ACHN (cell line): Measurements from ENCODE around the gene WASHC2C.
"Not testable (repeated sequence)": the region's sequence is repeated elsewhere in the genome, so short reads cannot be mapped to it uniquely, and the experiment has no call there.

Experiments
- DNase-seq: peaks from one replicate; pipeline ENCODE4 v3.0.0-alpha.2; 2015
- in situ Hi-C: cut with HindIII; loops from 2 replicates; pipeline ENCODE4 v1.10.0; 2017; ENCODE audit warnings: low sequenced_read_pairs, low pct_ligation_motif_present, low pct_unique_long_range_greater_than_20kb

The WASHC2C gene

GRCh38 chr10:45757661-45758396, 30.8 kb downstream of the WASHC2C start:
- in situ Hi-C loops, DNase-seq: not testable (repeated sequence)

GRCh38 chr10:45761622-45762021, 34.6 kb downstream of the WASHC2C start:
- in situ Hi-C loops, DNase-seq: not testable (repeated sequence)

GRCh38 chr10:45763037-45763436, 36.0 kb downstream of the WASHC2C start:
- DNase-seq, in situ Hi-C loops: not testable (repeated sequence)

GRCh38 chr10:45768334-45768733, 41.3 kb downstream of the WASHC2C start:
- in situ Hi-C loops, DNase-seq: not testable (repeated sequence)

GRCh38 chr10:45771757-45772461, 44.8 kb downstream of the WASHC2C start:
- DNase-seq, in situ Hi-C loops: not testable (repeated sequence)

GRCh38 chr10:45786217-45786616, 59.2 kb downstream of the WASHC2C start:
- in situ Hi-C loops, result not testable (repeated sequence)

GRCh38 chr10:45787212-45787741, 60.2 kb downstream of the WASHC2C start:
- DNase-seq, in situ Hi-C loops: not testable (repeated sequence)

More at GRCh38 chr10:45786217-45786616, 59.2 kb downstream of the WASHC2C start:
- DNase-seq, result not testable (repeated sequence)

GRCh38 chr10:45789991-45790390, 62.9 kb downstream of the WASHC2C start:
- DNase-seq, in situ Hi-C loops: not testable (repeated sequence)

- in situ Hi-C loops, DNase-seq: not testable (repeated sequence)
These were observed 63.8 kb downstream of the WASHC2C start for GRCh38 chr10:45790694-45791426.

- DNase-seq, in situ Hi-C loops: not testable (repeated sequence)
These were observed 67.7 kb downstream of the WASHC2C start for GRCh38 chr10:45794761-45795160.

- peak; percentile 85 for DNase-seq
- in situ Hi-C loops, result not testable (repeated sequence)
These were observed 76.3 kb downstream of the WASHC2C start for GRCh38 chr10:45803060-45804010.

GRCh38 chr10:45804996-45805395, 77.9 kb downstream of the WASHC2C start:
- in situ Hi-C loops, DNase-seq: not testable (repeated sequence)

- in situ Hi-C loops, result no loop called here
- no peak for DNase-seq
These were observed 82.8 kb downstream of the WASHC2C start for GRCh38 chr10:45809837-45810236.

- no peak for DNase-seq
- in situ Hi-C loops, result no loop called here
These were observed 84.0 kb downstream of the WASHC2C start for GRCh38 chr10:45811075-45811474.

GRCh38 chr10:45812959-45813358, 85.9 kb downstream of the WASHC2C start:
- DNase-seq, in situ Hi-C loops: not testable (repeated sequence)

- peak; percentile 32 for DNase-seq
- in situ Hi-C loops, result not testable (repeated sequence)
These were observed 87.1 kb downstream of the WASHC2C start for GRCh38 chr10:45814146-45814545.

- DNase-seq, result no peak
- in situ Hi-C loops, result no loop called here
These were observed 90.2 kb downstream of the WASHC2C start for GRCh38 chr10:45817130-45817859.
